Neuronal stem cell (in vitro differentiated cells): ENCODE results near the gene CUL9.
A peak's percentile ranks its signal among the peaks of the same experiment; 100 is the strongest.

Experiments used
- DNase-seq: peaks from one replicate; pipeline ENCODE4 v3.0.0-alpha.2; 2013; ENCODE audit warnings: low spot score
- H2AFZ ChIP-seq: one replicate; pipeline ENCODE4 v1.6.1; 2013; ENCODE audit warnings: mild to moderate bottlenecking, low read length, inconsistent platforms
- H2AK5ac ChIP-seq: 2 replicates; pipeline ENCODE4 v1.6.1; 2013; ENCODE audit warnings: low read depth, mild to moderate bottlenecking, inconsistent platforms, low read length, moderate library complexity, mixed read lengths
- H2BK120ac ChIP-seq: 2 replicates; pipeline ENCODE4 v1.6.1; 2013; ENCODE audit warnings: low read depth, mild to moderate bottlenecking, inconsistent platforms, low read length, moderate library complexity, mixed read lengths
- H2BK12ac ChIP-seq: one replicate; pipeline ENCODE4 v1.6.1; 2013; ENCODE audit warnings: low read length, inconsistent platforms
- H2BK15ac ChIP-seq: 2 replicates; pipeline ENCODE4 v1.6.1; 2013; ENCODE audit warnings: mild to moderate bottlenecking, low read length, inconsistent platforms, mixed read lengths
- H2BK5ac ChIP-seq: one replicate; pipeline ENCODE4 v1.6.1; 2013; ENCODE audit warnings: inconsistent platforms, mild to moderate bottlenecking, low read length, moderate library complexity
- H3K14ac ChIP-seq: one replicate; pipeline ENCODE4 v1.6.1; 2013; ENCODE audit warnings: low read length, inconsistent platforms
- H3K18ac ChIP-seq: 2 replicates; pipeline ENCODE4 v1.6.1; 2013; ENCODE audit warnings: low read length, inconsistent platforms
- H3K23ac ChIP-seq: 2 replicates; pipeline ENCODE4 v1.6.1; 2013; ENCODE audit warnings: low read depth, mild to moderate bottlenecking, mixed read lengths, low read length, inconsistent platforms; ENCODE audit not compliant: poor library complexity
- H3K27ac ChIP-seq: replicated peaks from 3 replicates; pipeline ENCODE4 v1.5.1; 2013; ENCODE audit warnings: low read length, inconsistent platforms
- H3K27me3 ChIP-seq, 3 experiments: 2 replicates each; pipeline ENCODE4 v1.6.1; 2013; ENCODE audit warnings: low read length in 3 of 3, mild to moderate bottlenecking in 2 of 3, inconsistent platforms in 1 of 3, low read depth in 1 of 3, mixed read lengths in 1 of 3, moderate library complexity in 1 of 3; ENCODE audit not compliant: control insufficient read depth in 3 of 3, insufficient read depth in 3 of 3
- H3K36me3 ChIP-seq, 2 donors: replicated peaks in 1 of 2; 2 replicates each; pipeline ENCODE4 v1.6.1; 2013; ENCODE audit warnings: low read length in 2 of 2; ENCODE audit not compliant: control insufficient read depth in 2 of 2, insufficient read depth in 2 of 2
- H3K4ac ChIP-seq: 2 replicates; pipeline ENCODE4 v1.6.1; 2013; ENCODE audit warnings: inconsistent platforms, mild to moderate bottlenecking, low read length, moderate library complexity
- H3K4me1 ChIP-seq, 2 donors: 1 replicate in 1 of 2; 2 replicates in 1 of 2; pipeline ENCODE4 v1.6.1; 2013; ENCODE audit warnings: low read length in 2 of 2, low read depth in 1 of 2; ENCODE audit not compliant: control insufficient read depth in 2 of 2, insufficient read depth in 1 of 2
- H3K4me2 ChIP-seq: one replicate; pipeline ENCODE4 v1.6.1; 2013; ENCODE audit warnings: mild to moderate bottlenecking, low read length, inconsistent platforms; ENCODE audit not compliant: insufficient read depth, poor library complexity, severe bottlenecking
- H3K4me3 ChIP-seq, 2 donors: 2 replicates each; pipeline ENCODE4 v1.5.1; 2013; ENCODE audit warnings: low read length in 2 of 2, mild to moderate bottlenecking in 2 of 2, inconsistent platforms in 1 of 2, moderate library complexity in 1 of 2
- H3K79me1 ChIP-seq: one replicate; pipeline ENCODE4 v1.6.1; 2013; ENCODE audit warnings: low read depth, mild to moderate bottlenecking, inconsistent platforms, low read length, moderate library complexity
- H3K9ac ChIP-seq: one replicate; pipeline ENCODE4 v1.6.1; 2013; ENCODE audit warnings: mild to moderate bottlenecking, low read depth, low read length, inconsistent platforms; ENCODE audit not compliant: poor library complexity
- H3K9me3 ChIP-seq, 2 donors: replicated peaks in 1 of 2; 2 replicates each; pipeline versions ENCODE3 to v1.6.1; 2013; ENCODE audit warnings: low read length in 2 of 2, mild to moderate bottlenecking in 2 of 2, inconsistent platforms in 1 of 2, low read depth in 1 of 2, mixed read lengths in 1 of 2, moderate library complexity in 1 of 2; ENCODE audit not compliant: control insufficient read depth in 2 of 2, insufficient read depth in 1 of 2
- H4K8ac ChIP-seq: one replicate; pipeline ENCODE4 v1.6.1; 2013; ENCODE audit warnings: low read depth, mild to moderate bottlenecking, inconsistent platforms, low read length, moderate library complexity
- H4K91ac ChIP-seq: one replicate; pipeline ENCODE4 v1.6.1; 2013; ENCODE audit warnings: low read length, low read depth, mild to moderate bottlenecking, inconsistent platforms; ENCODE audit not compliant: poor library complexity
- WGBS, 2 donors: extraction: QIAGEN DNeasy Blood & Tissue Kit; methylation state at CpG; one replicate each; pipeline ENCODE4 v1.1.7; 2013; ENCODE audit warnings: missing lambda C conversion rate in 2 of 2, mixed read lengths in 1 of 2; ENCODE audit not compliant: insufficient read length in 2 of 2, insufficient replicate concordance in 1 of 2; ENCODE audit errors: extremely low coverage in 2 of 2; 5-methylcytosine and 5-hydroxymethylcytosine counted together

The CUL9 gene

GRCh38 chr6:43220439-43220951 is 38.5 kb downstream of the CUL9 start:
- H3K79me1 ChIP-seq, result peaks cover 4% of the 10 kb centered on the region
- WGBS, 2 donors, result no CpG with 5 or more reads among the region's 16 CpGs
- H2AK5ac ChIP-seq, result no peak overlapping the region

GRCh38 chr6:43221046-43221972 is 39.3 kb downstream of the CUL9 start:
- H2AK5ac ChIP-seq, result no peak overlapping the region

More at GRCh38 chr6:43220439-43220951, 38.5 kb downstream of the CUL9 start:
- Histone ChIP-seq H3K27me3 (no peaks in the 10 kb centered on the region), H3K4me1 (peaks cover 0 to 1% of the 10 kb centered on the region in 2 donors), H3K27ac (no peak overlapping the region), H3K9me3 (no peaks in the 10 kb centered on the region), H4K91ac (no peak overlapping the region), H3K4me3 (no peak overlapping the region), H2BK120ac (no peak overlapping the region), H4K8ac (no peak overlapping the region), H2AFZ (no peak overlapping the region), H3K18ac (no peak overlapping the region), H3K23ac (peak overlapping the region; percentile 35), H3K4me2 (no peak overlapping the region), H3K9ac (peak overlapping the region; percentile 3), H2BK15ac (no peak overlapping the region), H2BK12ac (no peak overlapping the region), H2BK5ac (no peak overlapping the region), H3K14ac (no peak overlapping the region), H3K36me3 (peaks cover 17 to 68% of the 10 kb centered on the region in 2 donors), H3K4ac (no peak overlapping the region)
- no peak for DNase-seq

GRCh38 chr6:43222418-43223059 is 40.5 kb downstream of the CUL9 start:
- H4K91ac ChIP-seq, result no peak overlapping the region
- no peak overlapping the region for H3K4me2 ChIP-seq
- no peaks in the 10 kb centered on the region for H3K27me3 ChIP-seq
- H2BK120ac ChIP-seq, result no peak overlapping the region
- H3K14ac ChIP-seq, result no peak overlapping the region
- H2BK15ac ChIP-seq, result no peak overlapping the region
- H2AFZ ChIP-seq, result no peak overlapping the region
- peaks cover 0 to 1% of the 10 kb centered on the region in 2 donors for H3K4me1 ChIP-seq
- H3K23ac ChIP-seq, result peak overlapping the region; percentile 98
- peak overlapping the region; percentile 31 for H2BK5ac ChIP-seq
- H3K18ac ChIP-seq, result no peak overlapping the region
- no peak overlapping the region for H2AK5ac ChIP-seq
- peak overlapping the region; percentile 17 for H3K9ac ChIP-seq
- peaks cover 18 to 60% of the 10 kb centered on the region in 2 donors for H3K36me3 ChIP-seq
- peak overlapping the region; percentile 77 for H4K8ac ChIP-seq
- peaks cover 2% of the 10 kb centered on the region for H3K79me1 ChIP-seq
- H3K9me3 ChIP-seq, result no peaks in the 10 kb centered on the region
- no peak overlapping the region for H3K4ac ChIP-seq
- H2BK12ac ChIP-seq, result no peak overlapping the region
- no peak overlapping the region for H3K4me3 ChIP-seq
- DNase-seq, result no peak
- H3K27ac ChIP-seq, result no peak overlapping the region
- no CpG with 5 or more reads among the region's 15 CpGs for WGBS, 2 donors

More at GRCh38 chr6:43221046-43221972, 39.3 kb downstream of the CUL9 start:
- Histone ChIP-seq H3K23ac (no peak overlapping the region), H3K14ac (no peak overlapping the region), H2AFZ (no peak overlapping the region), H3K4me3 (peak overlapping the region in 1 of 2 donors; percentile 56), H3K9ac (no peak overlapping the region), H3K9me3 (no peaks in the 10 kb centered on the region), H3K4me1 (peaks cover 0 to 1% of the 10 kb centered on the region in 2 donors), H3K27ac (no peak overlapping the region), H4K91ac (no peak overlapping the region), H3K27me3 (no peaks in the 10 kb centered on the region), H3K79me1 (peaks cover 4% of the 10 kb centered on the region), H4K8ac (no peak overlapping the region), H2BK120ac (no peak overlapping the region), H2BK5ac (no peak overlapping the region), H2BK15ac (no peak overlapping the region), H3K18ac (no peak overlapping the region), H3K4ac (no peak overlapping the region), H3K36me3 (peaks cover 16 to 68% of the 10 kb centered on the region in 2 donors), H3K4me2 (no peak overlapping the region), H2BK12ac (no peak overlapping the region)
- no peak for DNase-seq
- no CpG with 5 or more reads among the region's 20 CpGs for WGBS, 2 donors

- no peak overlapping the region for H3K18ac ChIP-seq
- no peak overlapping the region for H3K4me2 ChIP-seq
- H4K8ac ChIP-seq, result no peak overlapping the region
- H3K79me1 ChIP-seq, result peaks cover 4% of the 10 kb centered on the region
- H3K4me1 ChIP-seq, result peaks cover 0 to 1% of the 10 kb centered on the region in 2 donors
- no peak overlapping the region for H2AK5ac ChIP-seq
- no peak overlapping the region for H3K4ac ChIP-seq
- no peak overlapping the region for H2AFZ ChIP-seq
- H3K9ac ChIP-seq, result no peak overlapping the region
- H3K4me3 ChIP-seq, result no peak overlapping the region
- no peak overlapping the region for H2BK120ac ChIP-seq
- no CpG with 5 or more reads among the region's 14 CpGs for WGBS, 2 donors
- H3K23ac ChIP-seq, result peak overlapping the region; percentile 46
- H2BK15ac ChIP-seq, result no peak overlapping the region
- H3K9me3 ChIP-seq, result no peaks in the 10 kb centered on the region
- no peak for DNase-seq
- H3K14ac ChIP-seq, result no peak overlapping the region
- H3K36me3 ChIP-seq, result peaks cover 18 to 58% of the 10 kb centered on the region in 2 donors
- H2BK12ac ChIP-seq, result peak overlapping the region; percentile 48
- no peak overlapping the region for H2BK5ac ChIP-seq
- H3K27me3 ChIP-seq, result no peaks in the 10 kb centered on the region
- no peak overlapping the region for H3K27ac ChIP-seq
- H4K91ac ChIP-seq, result no peak overlapping the region
Observed at GRCh38 chr6:43223175-43223574, 41.2 kb downstream of the CUL9 start.
